Measurements from ENCODE around the gene TMA7. TPM values are rescaled to one million over a fixed set of nuclear protein-coding genes. Genes with fewer than 3 reads are reported as not detected.

Gene TMA7
- total RNA-seq, 3 donors from 2014 or later = 270 to 343 (median 333) TPM

- no peak for TF ChIP-seq CTCF (IDR thresholded peaks at IDR 0.05)
- no peak for TF ChIP-seq POLR2AphosphoS5 (IDR thresholded peaks at IDR 0.05)
- TF ChIP-seq POLR2A (IDR thresholded peaks at IDR 0.05) = no peak
- H3K36me3 ChIP-seq = no peaks in the 10 kb centered on the region
- peak overlapping the region; percentile 96 for H3K27ac ChIP-seq
- DNase-seq (ENCODE audit: low spot score in 2 of 2) = peak; percentile 63 to 64
- intact Hi-C loops (cut with DNase I; ENCODE audit: low total_unique reads) = no loop called here
- peaks cover 12 to 36% of the 10 kb centered on the region in 2 donors for H3K4me1 ChIP-seq
- H3K27me3 ChIP-seq = no peaks in the 10 kb centered on the region
- peak overlapping the region; percentile 73 to 95 (median 88) for H3K4me3 ChIP-seq
- H3K9me3 ChIP-seq = no peaks in the 10 kb centered on the region
Measured at GRCh38 chr3:48429317-48429959, 10.6 kb upstream of the TMA7 start.

- TF ChIP-seq POLR2A (IDR thresholded peaks at IDR 0.05) (peak; percentile 54), CTCF (IDR thresholded peaks at IDR 0.05) (no peak), POLR2AphosphoS5 (IDR thresholded peaks at IDR 0.05) (peak in 2 of 3 donors; percentile 12 to 41)
- Histone ChIP-seq H3K9me3 (no peaks in the 10 kb centered on the region), H3K36me3 (no peaks in the 10 kb centered on the region), H3K4me1 (peaks cover 12 to 29% of the 10 kb centered on the region in 2 donors), H3K27ac (peak within 1 kb of the TSS; percentile 96), H3K4me3 (peak within 1 kb of the TSS; percentile 73 to 95 (median 88)), H3K27me3 (no peaks in the 10 kb centered on the region)
- peak; percentile 76 to 96 for DNase-seq (ENCODE audit: low spot score in 2 of 2)
- intact Hi-C loops (cut with DNase I; ENCODE audit: low total_unique reads) = no loop called here
Measured at GRCh38 chr3:48429960-48430707, 9.9 kb upstream of the TMA7 start, which contains the start of gene PLXNB1. PLXNB1 (minus strand) TSS chr3:48430086; CDS start chr3:48424611, 5,475 bp downstream.

GRCh38 chr3:48430708-48431101 lies 9.4 kb upstream of the TMA7 start:
- intact Hi-C loops (cut with DNase I; ENCODE audit: low total_unique reads) = no loop called here
- Histone ChIP-seq H3K4me1 (peaks cover 12 to 24% of the 10 kb centered on the region in 2 donors), H3K27me3 (no peaks in the 10 kb centered on the region), H3K4me3 (peak overlapping the region in 2 of 3 donors; percentile 73 to 95), H3K27ac (peak overlapping the region; percentile 96), H3K36me3 (no peaks in the 10 kb centered on the region), H3K9me3 (no peaks in the 10 kb centered on the region)
- no peak for DNase-seq (ENCODE audit: low spot score in 2 of 2)
- TF ChIP-seq CTCF (IDR thresholded peaks at IDR 0.05) = no peak
- no peak for TF ChIP-seq POLR2A (IDR thresholded peaks at IDR 0.05)
- no peak for TF ChIP-seq POLR2AphosphoS5 (IDR thresholded peaks at IDR 0.05)

- no peaks in the 10 kb centered on the region for H3K9me3 ChIP-seq
- TF ChIP-seq POLR2AphosphoS5 (IDR thresholded peaks at IDR 0.05) (no peak), CTCF (IDR thresholded peaks at IDR 0.05) (no peak), POLR2A (IDR thresholded peaks at IDR 0.05) (no peak)
- no peak overlapping the region for H3K4me3 ChIP-seq
- no peaks in the 10 kb centered on the region for H3K36me3 ChIP-seq
- DNase-seq (ENCODE audit: low spot score in 2 of 2) = no peak
- intact Hi-C loops (cut with DNase I; ENCODE audit: low total_unique reads) = no loop called here
- H3K27me3 ChIP-seq = no peaks in the 10 kb centered on the region
- H3K4me1 ChIP-seq = peaks cover 9 to 17% of the 10 kb centered on the region in 2 donors
- peak overlapping the region; percentile 96 for H3K27ac ChIP-seq
Measured at GRCh38 chr3:48431224-48432029, 8.6 kb upstream of the TMA7 start.

Measured in breast epithelium (tissue), 4 donors.